GM21529 (cell line): ENCODE results near the gene NCOR2.

Source experiments
- ATAC-seq: cut with Tn5 transposase; IDR thresholded peaks from one replicate; pipeline ENCODE4 v1.9.1; 2021; ENCODE audit not compliant: unreplicated experiment

The NCOR2 gene

GRCh38 chr12:124544983-124545382 lies 22.4 kb downstream of the NCOR2 start:
- no peak for ATAC-seq

- no peak for ATAC-seq
Measured at GRCh38 chr12:124544311-124544970, 23.0 kb downstream of the NCOR2 start.

GRCh38 chr12:124543590-124544310 lies 23.7 kb downstream of the NCOR2 start:
- no peak for ATAC-seq

DNA sequence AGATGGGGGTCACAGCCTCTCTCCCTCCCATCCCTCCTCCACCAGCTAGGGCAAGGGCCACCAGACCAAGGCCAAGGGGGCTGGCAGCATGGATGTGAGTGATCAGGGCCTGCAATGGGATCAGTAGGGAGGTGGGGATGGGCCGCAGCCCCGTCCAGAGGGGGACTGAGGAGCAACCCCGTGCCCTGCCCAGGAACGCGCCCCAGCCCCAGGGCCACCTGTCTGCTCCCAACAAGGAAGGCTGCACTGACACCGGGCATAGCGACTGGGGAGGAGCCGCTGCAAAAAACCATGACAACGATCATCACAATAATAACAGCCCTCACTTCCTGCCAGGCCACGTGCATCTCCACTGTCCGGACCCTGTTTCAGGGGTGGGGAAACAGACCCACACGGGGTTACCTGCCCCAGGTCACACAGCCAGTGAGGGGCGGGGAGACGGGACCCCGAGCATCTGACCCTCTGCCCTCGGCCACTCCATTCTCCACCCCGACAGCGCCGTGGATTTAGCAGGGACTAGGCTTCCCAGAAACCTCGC lies 24.3 kb downstream of the NCOR2 start:
- ATAC-seq: no peak

DNA sequence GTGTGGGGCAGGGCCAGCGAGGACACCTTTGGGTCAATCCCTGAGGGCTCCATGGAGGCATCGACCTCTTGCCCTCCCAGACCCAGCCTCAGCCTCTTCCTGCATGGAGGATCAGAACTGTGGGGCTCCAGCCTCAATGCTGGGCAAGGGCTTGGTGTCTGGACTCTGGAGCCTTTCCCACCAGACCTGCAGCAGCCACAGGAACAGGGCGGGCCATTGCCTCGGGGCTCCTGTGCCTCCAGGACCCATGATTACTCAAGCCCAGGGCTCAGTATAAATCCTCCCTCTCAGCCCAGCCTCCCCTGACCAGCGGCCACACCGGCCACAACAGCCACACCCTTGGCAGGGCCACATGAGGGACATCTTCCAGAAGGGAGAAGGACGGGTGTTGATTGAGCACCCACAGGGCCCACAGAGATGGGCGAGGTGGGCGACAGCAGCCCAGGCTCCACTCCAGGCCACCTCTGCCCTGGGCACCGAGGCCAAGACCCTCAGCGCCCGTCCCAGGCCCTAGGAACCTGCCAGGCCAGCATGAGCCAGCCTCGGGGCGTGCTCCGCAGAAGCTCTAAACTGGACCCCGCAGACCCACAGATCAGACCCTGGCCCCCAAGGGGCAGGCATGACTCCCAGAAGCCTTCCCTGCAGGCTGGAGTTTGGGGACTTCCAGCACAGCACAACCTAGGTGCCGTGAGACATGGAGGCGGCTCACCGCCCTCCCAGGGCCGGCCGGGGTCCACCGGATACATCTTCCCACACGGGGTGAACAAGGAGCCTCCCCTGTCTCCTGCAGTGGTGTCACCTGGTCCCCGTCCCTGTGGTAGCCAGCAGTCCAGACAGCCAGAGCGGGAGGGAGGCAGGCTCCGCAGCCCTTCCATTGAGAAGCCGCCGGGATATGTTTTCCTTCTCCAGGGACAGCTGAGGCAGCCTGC lies 25.1 kb downstream of the NCOR2 start:
- no peak for ATAC-seq

DNA sequence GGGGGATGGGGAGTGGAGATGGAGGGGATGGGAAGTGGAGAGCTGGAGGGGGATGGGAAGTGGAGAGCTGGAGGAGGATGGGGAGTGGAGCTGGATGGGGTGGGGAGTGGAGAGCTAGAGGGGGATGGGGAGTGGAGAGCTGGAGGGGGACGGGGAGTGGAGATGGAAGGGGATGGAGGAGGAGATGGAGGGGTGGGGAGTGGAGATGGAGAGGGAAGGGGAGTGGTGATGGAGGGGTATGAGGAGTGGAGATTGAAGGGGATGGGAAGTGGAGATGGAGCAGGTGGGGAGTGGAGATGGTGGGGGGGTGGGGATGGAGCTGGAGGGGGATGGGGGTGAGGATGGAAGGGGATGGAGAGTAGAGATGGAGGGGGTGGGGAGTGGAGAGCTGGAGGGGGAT lies 26.1 kb downstream of the NCOR2 start:
- ATAC-seq: no peak

GRCh38 chr12:124539084-124540041 lies 28.0 kb downstream of the NCOR2 start:
- ATAC-seq: no peak

DNA sequence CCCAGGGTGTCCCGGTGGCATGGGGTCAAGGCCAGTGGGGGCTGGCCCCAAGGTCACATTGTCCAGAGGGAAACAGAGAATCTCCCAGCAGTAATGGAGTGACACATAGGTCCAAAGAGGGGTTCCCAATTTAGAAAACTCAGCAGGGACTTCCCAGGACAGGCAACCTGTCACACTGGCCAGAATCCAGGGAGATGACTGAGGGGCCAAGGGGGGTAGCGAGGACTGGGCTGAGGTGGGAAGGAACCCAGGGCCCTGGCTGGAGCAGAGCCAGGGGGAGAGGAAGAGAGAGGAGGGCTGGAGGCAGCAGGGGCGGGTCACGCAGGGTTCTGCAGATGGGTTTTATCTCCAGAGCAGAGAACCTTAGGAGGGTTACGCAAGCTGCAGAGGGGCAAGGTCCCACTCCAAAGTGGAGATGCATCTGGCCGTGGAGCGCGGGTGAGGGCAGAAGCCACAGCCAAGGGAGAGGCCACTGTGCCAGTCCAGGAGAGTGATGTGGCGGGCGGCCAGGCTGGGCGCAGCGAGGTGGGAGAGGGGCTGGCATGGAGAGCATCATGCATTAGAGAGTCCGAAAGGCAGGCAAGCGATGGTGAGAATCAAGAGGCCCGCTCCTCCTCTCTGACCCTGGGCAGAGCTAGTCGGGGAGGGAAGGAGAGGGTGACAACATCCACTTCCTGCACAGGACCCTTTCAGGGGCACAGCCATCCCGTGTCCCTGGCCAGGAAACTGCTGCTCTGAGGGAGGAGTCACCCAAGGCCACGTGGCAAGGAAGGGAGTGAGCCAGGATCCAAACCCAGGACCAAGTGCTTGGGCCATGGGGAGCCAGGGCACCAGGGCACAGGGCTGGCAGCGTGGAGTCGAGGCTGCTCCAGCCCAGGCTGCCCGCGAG lies 29.0 kb downstream of the NCOR2 start:
- no peak for ATAC-seq

DNA sequence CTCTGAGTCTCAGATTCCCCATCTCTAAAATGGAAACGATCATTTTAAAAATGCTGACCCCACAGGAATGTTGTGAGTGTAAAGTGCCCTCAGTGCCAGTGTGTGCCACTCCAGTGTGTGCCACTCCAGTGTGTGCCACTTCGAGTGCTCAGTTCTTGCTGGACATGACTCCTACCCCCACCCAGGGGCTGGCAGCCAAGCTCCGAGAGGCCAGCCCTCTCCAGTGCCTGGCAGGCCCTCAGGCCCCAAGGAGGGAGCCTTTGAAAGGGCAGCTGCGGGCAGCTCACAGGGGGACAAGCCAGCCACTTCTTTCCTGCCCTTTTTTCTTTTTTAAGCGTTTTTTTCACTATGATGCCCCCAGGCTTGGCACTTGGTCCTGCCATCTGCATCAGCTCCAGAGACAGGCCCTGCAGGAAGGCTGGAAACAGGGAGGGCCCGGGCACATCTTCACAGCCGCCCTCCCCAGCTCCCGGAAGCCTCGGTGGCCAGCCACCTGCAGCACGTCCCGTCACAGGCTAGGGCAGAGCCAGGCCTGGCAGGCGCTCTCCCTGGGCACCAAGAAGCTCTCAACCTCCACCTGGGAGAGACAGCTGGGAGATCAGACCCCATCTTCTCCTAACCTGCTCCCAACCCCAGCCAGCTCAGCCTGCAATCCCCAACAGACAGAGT lies 29.8 kb downstream of the NCOR2 start:
- ATAC-seq: no peak

GRCh38 chr12:124536641-124537040 lies 30.8 kb downstream of the NCOR2 start:
- ATAC-seq: no peak

GRCh38 chr12:124534776-124535740 lies 32.4 kb downstream of the NCOR2 start:
- no peak for ATAC-seq

DNA sequence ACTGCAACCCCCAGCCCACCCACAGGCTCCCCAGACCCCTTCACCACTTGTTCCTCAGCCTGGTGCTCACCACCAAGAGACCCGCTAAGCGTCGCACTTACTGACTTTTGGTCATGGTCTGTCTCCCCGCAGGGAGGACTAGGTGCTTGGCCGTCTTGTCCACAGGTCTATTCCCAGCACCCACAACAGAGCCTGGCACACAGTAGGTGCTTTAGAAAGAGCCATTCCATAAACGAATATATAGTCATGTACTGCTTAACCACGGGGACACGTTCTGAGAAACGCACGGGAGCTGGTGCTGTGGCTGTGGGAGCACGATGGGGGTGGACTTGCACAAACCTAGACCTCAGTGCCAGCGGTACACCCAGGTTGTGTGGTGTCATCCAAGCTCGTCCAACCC lies 34.0 kb downstream of the NCOR2 start:
- no peak for ATAC-seq

DNA sequence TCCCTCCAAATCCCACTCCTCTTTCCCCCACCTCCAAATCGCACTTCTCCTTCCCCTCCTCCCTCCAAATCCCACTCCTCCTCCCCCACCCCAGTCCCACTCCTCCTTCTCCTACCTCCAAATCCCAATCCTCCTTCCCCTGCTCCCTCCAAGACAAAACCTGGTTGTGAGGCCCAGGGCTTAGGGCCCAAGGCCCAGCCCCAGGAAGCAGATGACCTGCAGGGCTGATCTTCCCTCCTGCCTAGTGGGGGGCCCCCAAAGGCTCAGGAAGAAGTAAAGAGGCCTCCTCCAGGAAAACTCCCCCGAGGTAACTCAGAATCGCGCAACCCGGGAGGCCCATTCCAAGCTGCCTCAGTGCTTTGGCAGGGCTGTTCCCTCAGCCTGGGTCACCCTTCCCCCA lies 34.4 kb downstream of the NCOR2 start:
- no peak for ATAC-seq

GRCh38 chr12:124532331-124532750 lies 35.1 kb downstream of the NCOR2 start:
- no peak for ATAC-seq

DNA sequence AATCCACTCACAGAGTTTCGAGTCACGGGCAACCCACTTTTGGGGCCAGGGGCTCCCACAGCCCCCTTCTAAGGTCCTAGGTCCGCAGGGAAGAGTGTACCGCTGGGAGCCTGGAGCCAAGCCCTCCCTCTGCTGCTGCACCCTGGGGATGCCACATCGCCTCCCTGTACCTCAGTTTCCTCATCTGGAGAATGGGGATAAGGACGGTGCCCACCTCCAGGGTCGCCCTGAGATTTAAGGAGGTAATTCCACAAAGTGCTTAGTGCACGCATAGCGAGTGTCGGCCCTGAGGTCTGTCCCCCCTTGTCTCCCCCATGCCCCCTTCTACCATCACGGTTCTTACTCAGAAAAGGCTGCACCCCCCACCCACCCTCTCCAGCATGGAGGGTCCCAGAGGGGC lies 35.5 kb downstream of the NCOR2 start:
- no peak for ATAC-seq

GRCh38 chr12:124531281-124531745 lies 36.1 kb downstream of the NCOR2 start:
- no peak for ATAC-seq

GRCh38 chr12:124530637-124531263 lies 36.7 kb downstream of the NCOR2 start:
- ATAC-seq: no peak
